ENCODE results near the gene ATF6. TPM values are rescaled to one million over a fixed set of nuclear protein-coding genes. Genes with fewer than 3 reads are reported as not detected.
"Not testable (repeated sequence)": the region's sequence is repeated elsewhere in the genome, so short reads cannot be mapped to it uniquely, and the experiment has no call there.

The ATF6 gene
- total and polyA plus RNA-seq, 9 of the 15 experiments (the other 6 are each of a cell fraction or from before 2014, with no cell fraction given), result 11.7 to 32.4 (median 20.4) TPM

GRCh38 chr1:161809202-161809601, 43.1 kb downstream of the ATF6 start:
- H4K20me1 ChIP-seq (replicated peaks; ENCODE audit: control insufficient read depth, insufficient read depth, low read length); BruUV-seq (replicated peaks); H3K9me3 ChIP-seq (replicated peaks; ENCODE audit: control insufficient read depth, insufficient read depth, low read depth, low read length); ATAC-seq; H3K27ac ChIP-seq (ENCODE audit: extremely low read depth, low read depth, low read length); DNase-seq (ENCODE audit: extremely low read depth in 1 of 4, low spot score in 3 of 4); H2AFZ ChIP-seq (ENCODE audit: low read depth, low read length); H3K4me2 ChIP-seq (ENCODE audit: insufficient read depth, low read length); H3K9ac ChIP-seq (ENCODE audit: insufficient read depth in 1 of 2, low read depth in 2 of 2, low read length in 2 of 2); H3K79me2 ChIP-seq (ENCODE audit: control insufficient read depth, insufficient read depth, low read length); in situ Hi-C loops (cut with MboI); H3K9me1 ChIP-seq (ENCODE audit: control insufficient read depth, insufficient read depth, low read length); FAIRE-seq; H3K27me3 ChIP-seq (ENCODE audit: control insufficient read depth in 2 of 2, insufficient read depth in 2 of 2, low read length in 2 of 2); H3K4me3 ChIP-seq; H3K4me1 ChIP-seq (replicated peaks in 1 of 2; ENCODE audit: control insufficient read depth in 2 of 2, insufficient read depth in 2 of 2, low read length in 2 of 2); intact Hi-C loops (cut with micrococcal nuclease); CTCF ChIA-PET (ENCODE audit: low intra/inter-chr PET ratio): not testable (repeated sequence)
- 87% methylated on average over 2 of the region's 2 CpGs for WGBS (ENCODE audit: insufficient coverage, low coverage, missing lambda C conversion rate)
- peaks cover 29% of the 10 kb centered on the region for H3K36me3 ChIP-seq (ENCODE audit: control insufficient read depth, insufficient read depth, low read length)
- POLR2A ChIA-PET, result interaction anchor here (0.6 to 1.2 kb wide), 2 partner anchors 9 to 28 kb away, joined by 3 read pairs; no protein-coding TSS in a partner anchor
- TF ChIP-seq BCOR (IDR thresholded peaks at IDR 0.05) (peak; percentile 75), ZNF146 (CRISPR knock-in tag; IDR thresholded peaks at IDR 0.05; ENCODE audit: unreplicated experiment) (peak; percentile 76)

DNA sequence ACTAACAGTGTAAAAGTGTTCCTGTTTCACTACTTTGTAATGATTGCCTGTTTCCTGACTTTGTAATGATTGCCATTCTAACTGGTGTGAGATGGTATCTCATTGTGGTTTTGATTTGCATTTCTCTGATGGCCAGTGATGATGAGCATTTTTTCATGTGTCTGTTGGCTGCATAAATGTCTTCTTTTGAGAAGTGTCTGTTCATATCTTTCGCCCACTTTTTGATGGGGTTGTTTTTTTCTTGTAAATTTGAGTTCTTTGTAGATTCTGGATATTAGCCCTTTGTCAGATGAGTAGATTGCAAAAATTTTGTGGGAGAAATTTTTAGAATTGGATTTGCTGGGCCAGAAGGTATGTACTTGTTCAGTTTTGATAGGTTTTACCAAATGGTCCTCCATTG, 43.5 kb downstream of the ATF6 start:
- H3K27me3 ChIP-seq (ENCODE audit: control insufficient read depth in 2 of 2, insufficient read depth in 2 of 2, low read length in 2 of 2); in situ Hi-C loops (cut with MboI); H2AFZ ChIP-seq (ENCODE audit: low read depth, low read length); POLR2A ChIA-PET; H3K9me3 ChIP-seq (replicated peaks; ENCODE audit: control insufficient read depth, insufficient read depth, low read depth, low read length); DNase-seq (ENCODE audit: extremely low read depth in 1 of 4, low spot score in 3 of 4); H3K4me3 ChIP-seq; H3K9me1 ChIP-seq (ENCODE audit: control insufficient read depth, insufficient read depth, low read length); H3K4me2 ChIP-seq (ENCODE audit: insufficient read depth, low read length); H3K4me1 ChIP-seq (replicated peaks in 1 of 2; ENCODE audit: control insufficient read depth in 2 of 2, insufficient read depth in 2 of 2, low read length in 2 of 2); H3K9ac ChIP-seq (ENCODE audit: insufficient read depth in 1 of 2, low read depth in 2 of 2, low read length in 2 of 2); CTCF ChIA-PET (ENCODE audit: low intra/inter-chr PET ratio); H3K27ac ChIP-seq (ENCODE audit: extremely low read depth, low read depth, low read length); intact Hi-C loops (cut with micrococcal nuclease); ATAC-seq; H3K79me2 ChIP-seq (ENCODE audit: control insufficient read depth, insufficient read depth, low read length); FAIRE-seq; BruUV-seq (replicated peaks); H4K20me1 ChIP-seq (replicated peaks; ENCODE audit: control insufficient read depth, insufficient read depth, low read length): not testable (repeated sequence)
- TF ChIP-seq, protein P1, sequence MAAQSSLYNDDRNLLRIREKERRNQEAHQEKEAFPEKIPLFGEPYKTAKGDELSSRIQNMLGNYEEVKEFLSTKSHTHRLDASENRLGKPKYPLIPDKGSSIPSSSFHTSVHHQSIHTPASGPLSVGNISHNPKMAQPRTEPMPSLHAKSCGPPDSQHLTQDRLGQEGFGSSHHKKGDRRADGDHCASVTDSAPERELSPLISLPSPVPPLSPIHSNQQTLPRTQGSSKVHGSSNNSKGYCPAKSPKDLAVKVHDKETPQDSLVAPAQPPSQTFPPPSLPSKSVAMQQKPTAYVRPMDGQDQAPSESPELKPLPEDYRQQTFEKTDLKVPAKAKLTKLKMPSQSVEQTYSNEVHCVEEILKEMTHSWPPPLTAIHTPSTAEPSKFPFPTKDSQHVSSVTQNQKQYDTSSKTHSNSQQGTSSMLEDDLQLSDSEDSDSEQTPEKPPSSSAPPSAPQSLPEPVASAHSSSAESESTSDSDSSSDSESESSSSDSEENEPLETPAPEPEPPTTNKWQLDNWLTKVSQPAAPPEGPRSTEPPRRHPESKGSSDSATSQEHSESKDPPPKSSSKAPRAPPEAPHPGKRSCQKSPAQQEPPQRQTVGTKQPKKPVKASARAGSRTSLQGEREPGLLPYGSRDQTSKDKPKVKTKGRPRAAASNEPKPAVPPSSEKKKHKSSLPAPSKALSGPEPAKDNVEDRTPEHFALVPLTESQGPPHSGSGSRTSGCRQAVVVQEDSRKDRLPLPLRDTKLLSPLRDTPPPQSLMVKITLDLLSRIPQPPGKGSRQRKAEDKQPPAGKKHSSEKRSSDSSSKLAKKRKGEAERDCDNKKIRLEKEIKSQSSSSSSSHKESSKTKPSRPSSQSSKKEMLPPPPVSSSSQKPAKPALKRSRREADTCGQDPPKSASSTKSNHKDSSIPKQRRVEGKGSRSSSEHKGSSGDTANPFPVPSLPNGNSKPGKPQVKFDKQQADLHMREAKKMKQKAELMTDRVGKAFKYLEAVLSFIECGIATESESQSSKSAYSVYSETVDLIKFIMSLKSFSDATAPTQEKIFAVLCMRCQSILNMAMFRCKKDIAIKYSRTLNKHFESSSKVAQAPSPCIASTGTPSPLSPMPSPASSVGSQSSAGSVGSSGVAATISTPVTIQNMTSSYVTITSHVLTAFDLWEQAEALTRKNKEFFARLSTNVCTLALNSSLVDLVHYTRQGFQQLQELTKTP (IDR thresholded peaks at IDR 0.05; ENCODE audit: low read depth in 1 of 2, partially characterized antibody in 2 of 2), result peak in 1 of 2 experiments; percentile 98
- 0 out of 2 replicates have a peak, but pooled peaks have one; percentile 18 for TF ChIP-seq ZNF507 (tag; conservative IDR thresholded peaks at IDR 0.05)
- WGBS (ENCODE audit: insufficient coverage, low coverage, missing lambda C conversion rate), result no CpG with 5 or more reads among the region's 1 CpG
- peaks cover 30% of the 10 kb centered on the region for H3K36me3 ChIP-seq (ENCODE audit: control insufficient read depth, insufficient read depth, low read length)
